HepG2 (cell line): Measurements from ENCODE around the gene FAM149A. TPM values are rescaled to one million over a fixed set of nuclear protein-coding genes. Genes with fewer than 3 reads are reported as not detected.

Experiments
- LCORL ChIP-seq, 2 experiments: fragments of 450-650 bp in 1 of 2; sonication (generic) in 1 of 2; formaldehyde crosslinking in 1 of 2; IDR thresholded peaks; 2 replicates each; pipeline versions ENCODE4 v1.5.0 to v1.6.1; 2017 to 2020; ENCODE audit warnings: antibody characterized with exemption in 1 of 2, missing genetic modification reagents in 1 of 2
- MAFG ChIP-seq: sonication (generic); formaldehyde crosslinking; IDR thresholded peaks from 2 replicates; pipeline ENCODE4 v1.5.1; 2020; ENCODE audit warnings: mild to moderate bottlenecking, missing genetic modification reagents
- NR2F1 ChIP-seq, 2 experiments: fragments of 450-650 bp in 1 of 2; formaldehyde crosslinking in 1 of 2; IDR thresholded peaks; 2 replicates each; pipeline versions ENCODE4 v1.5.0 to v1.6.1; 2016 to 2020; ENCODE audit warnings: mild to moderate bottlenecking in 1 of 2, missing compliant biosample characterization in 1 of 2, missing genetic modification reagents in 1 of 2, moderate library complexity in 1 of 2
- PATZ1 ChIP-seq: sonication (generic); formaldehyde crosslinking; IDR thresholded peaks from 2 replicates; pipeline ENCODE4 v1.4.0; 2020; ENCODE audit warnings: missing genetic modification reagents
- POLR2A ChIP-seq, 2 experiments: IDR thresholded peaks; 2 replicates each; pipeline ENCODE4 v1.6.1; 2011; ENCODE audit warnings: low read depth in 2 of 2, low read length in 2 of 2, mild to moderate bottlenecking in 1 of 2, moderate library complexity in 1 of 2; ENCODE audit not compliant: insufficient read depth in 1 of 2
- POLR2AphosphoS5 ChIP-seq: IDR thresholded peaks from 2 replicates; pipeline ENCODE4 v1.6.1; 2012; ENCODE audit warnings: low read depth, low read length
- RCOR2 ChIP-seq: IDR thresholded peaks from 2 replicates; pipeline ENCODE4 v1.6.1; 2016; ENCODE audit warnings: missing biosample characterization, missing genetic modification reagents
- TOPORS ChIP-seq: sonication (generic); formaldehyde crosslinking; IDR thresholded peaks from 2 replicates; pipeline ENCODE4 v1.8.0; 2023; ENCODE audit warnings: mild to moderate bottlenecking, missing genetic modification reagents
- ZBTB21 ChIP-seq: sonication (generic); formaldehyde crosslinking; IDR thresholded peaks from 2 replicates; pipeline ENCODE4 v1.4.0; 2020; ENCODE audit warnings: missing genetic modification reagents
- ZBTB7A ChIP-seq: sonication (generic); formaldehyde crosslinking; IDR thresholded peaks from 2 replicates; pipeline ENCODE4 v1.8.0; 2022; ENCODE audit warnings: mild to moderate bottlenecking, missing genetic modification reagents
- ZFX ChIP-seq: sonication (generic); formaldehyde crosslinking; IDR thresholded peaks from 2 replicates; pipeline ENCODE4 v1.4.0; 2020; ENCODE audit warnings: mild to moderate bottlenecking, low read depth, missing genetic modification reagents, moderate library complexity
- ZNF326 ChIP-seq: sonication (generic); formaldehyde crosslinking; IDR thresholded peaks from 2 replicates; pipeline ENCODE4 v1.4.0; 2020; ENCODE audit warnings: missing genetic modification reagents, borderline replicate concordance
- ZNF383 ChIP-seq: sonication (generic); formaldehyde crosslinking; IDR thresholded peaks from 2 replicates; pipeline ENCODE4 v1.4.0; 2020; ENCODE audit warnings: missing genetic modification reagents, mild to moderate bottlenecking, borderline replicate concordance
- ZNF44 ChIP-seq: sonication (generic); formaldehyde crosslinking; IDR thresholded peaks from 2 replicates; pipeline ENCODE4 v1.5.1; 2020; ENCODE audit warnings: mild to moderate bottlenecking, missing genetic modification reagents
- ZNF747 ChIP-seq: sonication (generic); formaldehyde crosslinking; IDR thresholded peaks from 2 replicates; pipeline ENCODE4 v1.8.1; 2023; ENCODE audit warnings: missing genetic modification reagents, mild to moderate bottlenecking, borderline replicate concordance
- ZNF879 ChIP-seq: sonication (generic); formaldehyde crosslinking; IDR thresholded peaks from 2 replicates; pipeline ENCODE4 v1.8.1; 2023; ENCODE audit warnings: missing genetic modification reagents
- polyA plus RNA-seq, 8 experiments: library from polyadenylated mRNA; depleted of rRNA in 3 of 8; stranded (reverse) in 7 of 8; unstranded in 1 of 8; fragments of >200 nt; fragmentation: Illumina TruSeq in 4 of 8; extraction: Trizol in 4 of 8; gene quantifications; 2 replicates each; pipeline versions ENCODE4 v1.2.1 to v1.2.3, GENCODE V29; 2011 to 2016; ENCODE audit warnings: low read depth in 4 of 8, missing spikeins in 1 of 8, mixed read lengths in 1 of 8; ENCODE audit not compliant: insufficient read depth in 1 of 8
- total RNA-seq, 5 experiments: library from RNA; depleted of rRNA; stranded (reverse); fragments of >200 nt; fragmentation: Illumina TruSeq; extraction: Trizol; gene quantifications; 2 replicates each; pipeline ENCODE4 v1.2.3, GENCODE V29; 2016; ENCODE audit warnings: low read depth in 1 of 5

FAM149A gene
- total and polyA plus RNA-seq, 2 of the 13 experiments (the other 11 are each of a cell fraction or from before 2014, with no cell fraction given) = not detected

DNA sequence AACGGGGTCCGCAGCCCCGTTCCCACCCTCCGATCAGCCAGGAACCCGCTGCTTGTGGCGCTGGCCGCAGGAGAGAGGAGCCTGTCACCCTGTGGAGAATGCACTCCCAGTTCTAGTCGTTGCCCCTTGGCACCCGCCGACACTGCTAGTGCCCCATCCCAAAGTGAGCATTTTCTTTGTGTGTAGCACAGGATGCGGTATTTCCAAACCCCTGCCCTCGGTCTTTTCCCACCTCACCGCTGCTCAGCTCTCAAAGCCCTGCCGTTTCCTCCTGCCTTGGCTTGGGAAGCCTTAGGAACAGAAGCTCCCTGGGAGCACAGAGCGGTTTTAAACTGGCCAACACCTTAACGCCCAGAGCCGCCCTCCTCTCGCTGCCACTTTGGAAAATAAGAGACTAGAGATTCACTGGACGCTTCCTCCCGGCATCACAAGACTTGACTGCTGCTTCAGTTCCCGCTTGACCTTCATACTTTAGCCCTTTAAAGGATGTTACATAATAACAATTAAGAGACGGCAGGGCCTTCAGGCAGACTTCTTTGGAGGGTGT, 87.6 kb downstream of the FAM149A start (continued):
- no peak for TF ChIP-seq NR2F1 (CRISPR knock-in tag; IDR thresholded peaks at IDR 0.05)
- no peak for TF ChIP-seq ZNF383 (CRISPR knock-in tag)
- no peak for TF ChIP-seq RCOR2 (CRISPR knock-in tag)
- TF ChIP-seq TOPORS (CRISPR knock-in tag) = 0 out of 2 replicates have a peak, but pooled peaks have one; percentile 2
- peak; percentile 20 to 32; a peak in 2 of 4 replicates for TF ChIP-seq POLR2A (IDR thresholded peaks at IDR 0.05; ENCODE audit: insufficient read depth in 1 of 2, low read depth in 2 of 2, low read length in 2 of 2)
- TF ChIP-seq POLR2AphosphoS5 = no peak
- TF ChIP-seq ZNF44 (CRISPR knock-in tag) = no peak
- no peak for TF ChIP-seq ZBTB7A (CRISPR knock-in tag)
- TF ChIP-seq ZNF879 (CRISPR knock-in tag) = no peak
- no peak for TF ChIP-seq LCORL (IDR thresholded peaks at IDR 0.05)
- peak; percentile 51; the same call in 1 of the 2 replicates for TF ChIP-seq LCORL (CRISPR knock-in tag; IDR thresholded peaks at IDR 0.05)
- TF ChIP-seq PATZ1 (CRISPR knock-in tag) = no peak
- TF ChIP-seq ZBTB21 = no peak
- no peak for TF ChIP-seq ZNF326 (CRISPR knock-in tag)
- TF ChIP-seq MAFG (CRISPR knock-in tag) = no peak
- no peak for TF ChIP-seq ZFX
- TF ChIP-seq ZNF747 (CRISPR knock-in tag) = no peak
